PFSK-1 (cell line): ENCODE measurements around the gene SLC24A3.

Source experiments
- FOXP2 ChIP-seq: optimal IDR thresholded peaks from 2 replicates; pipeline ENCODE3; 2011; ENCODE audit warnings: borderline replicate concordance, control low read depth, inconsistent platforms; ENCODE audit not compliant: insufficient read depth; ENCODE audit errors: extremely low read length, extremely low read depth
- POLR2AphosphoS5 ChIP-seq: IDR thresholded peaks from 2 replicates; pipeline ENCODE4 v1.6.1; 2012; ENCODE audit warnings: low read depth, mild to moderate bottlenecking, control low read depth, low read length, moderate library complexity
- REST ChIP-seq, 2 experiments: IDR thresholded peaks; 2 replicates each; pipeline versions ENCODE4 v1.6.1 to v1.8.0; 2011 to 2012; ENCODE audit warnings: low read depth in 2 of 2, low read length in 2 of 2, control low read depth in 1 of 2, inconsistent platforms in 1 of 2, mild to moderate bottlenecking in 1 of 2, moderate library complexity in 1 of 2; ENCODE audit not compliant: insufficient read depth in 1 of 2
- SIN3A ChIP-seq: IDR thresholded peaks from 2 replicates; pipeline ENCODE4 v1.6.1; 2012; ENCODE audit warnings: mild to moderate bottlenecking, low read length, moderate library complexity, borderline replicate concordance; ENCODE audit not compliant: insufficient read depth
- TAF1 ChIP-seq: IDR thresholded peaks from 2 replicates; pipeline ENCODE4 v1.6.1; 2012; ENCODE audit warnings: low read length, control low read depth, borderline replicate concordance; ENCODE audit not compliant: insufficient read depth

SLC24A3 gene

GRCh38 chr20:19649041-19649440 lies 436.6 kb downstream of the SLC24A3 start:
- TF ChIP-seq TAF1 (no peak), REST (IDR thresholded peaks at IDR 0.05; ENCODE audit: insufficient read depth in 1 of 2, low read depth in 2 of 2, low read length in 2 of 2) (no peak), FOXP2 (no peak), POLR2AphosphoS5 (no peak), SIN3A (no peak)

- no peak for TF ChIP-seq TAF1
- no peak for TF ChIP-seq SIN3A
Measured at GRCh38 chr20:19652591-19653026, 440.2 kb downstream of the SLC24A3 start.

GRCh38 chr20:19653327-19653726 lies 440.9 kb downstream of the SLC24A3 start:
- TF ChIP-seq FOXP2 (no peak), REST (IDR thresholded peaks at IDR 0.05; ENCODE audit: insufficient read depth in 1 of 2, low read depth in 2 of 2, low read length in 2 of 2) (no peak)

GRCh38 chr20:19654921-19655320 lies 442.5 kb downstream of the SLC24A3 start:
- no peak for TF ChIP-seq POLR2AphosphoS5
- no peak for TF ChIP-seq REST (IDR thresholded peaks at IDR 0.05; ENCODE audit: insufficient read depth in 1 of 2, low read depth in 2 of 2, low read length in 2 of 2)

- TF ChIP-seq TAF1 (no peak), FOXP2 (no peak), REST (IDR thresholded peaks at IDR 0.05; ENCODE audit: insufficient read depth in 1 of 2, low read depth in 2 of 2, low read length in 2 of 2) (no peak), POLR2AphosphoS5 (no peak), SIN3A (no peak)
Measured at GRCh38 chr20:19658137-19658536, 445.7 kb downstream of the SLC24A3 start.
